ENCODE data around the gene HHAT. TPM values are rescaled to one million over a fixed set of nuclear protein-coding genes. Genes with fewer than 3 reads are reported as not detected.
"Not testable (repeated sequence)": the region's sequence is repeated elsewhere in the genome, so short reads cannot be mapped to it uniquely, and the experiment has no call there.

HHAT gene
- total and polyA plus RNA-seq, 3 donors from 2014 or later = 8.5 to 24.3 (median 23.8) TPM

- Histone ChIP-seq H3K9me3 (no peaks in the 10 kb centered on the region), H3K36me3 (ENCODE audit: low read depth, missing control alignments) (no peaks in the 10 kb centered on the region), H3K27ac (no peak overlapping the region), H3K4me3 (no peak overlapping the region), H3K4me1 (no peaks in the 10 kb centered on the region), H3K27me3 (no peaks in the 10 kb centered on the region)
- 94 to 99% methylated on average over 5 of the region's 5 CpGs for WGBS, 2 donors
- no peak for DNase-seq
- TF ChIP-seq CTCF (IDR thresholded peaks at IDR 0.05) (no peak), POLR2A (IDR thresholded peaks at IDR 0.05) (no peak)
- intact Hi-C loops (cut with DNase I; ENCODE audit: low total_unique reads) = no loop called here
These were observed 69.0 kb downstream of the HHAT start for GRCh38 chr1:210397681-210398080.

GRCh38 chr1:210398466-210398865 is 69.8 kb downstream of the HHAT start:
- intact Hi-C loops (cut with DNase I; ENCODE audit: low total_unique reads) = no loop called here
- WGBS, 2 donors = 67 to 81% methylated on average over 1 of the region's 1 CpG
- H3K4me1 ChIP-seq = no peaks in the 10 kb centered on the region
- H3K27me3 ChIP-seq = no peaks in the 10 kb centered on the region
- H3K4me3 ChIP-seq = no peak overlapping the region
- no peak for TF ChIP-seq CTCF (IDR thresholded peaks at IDR 0.05)
- no peak for TF ChIP-seq POLR2A (IDR thresholded peaks at IDR 0.05)
- H3K27ac ChIP-seq = no peak overlapping the region
- H3K9me3 ChIP-seq = no peaks in the 10 kb centered on the region
- DNase-seq = no peak
- no peaks in the 10 kb centered on the region for H3K36me3 ChIP-seq (ENCODE audit: low read depth, missing control alignments)

GRCh38 chr1:210400043-210400840 is 71.5 kb downstream of the HHAT start:
- Histone ChIP-seq H3K27ac (no peak overlapping the region), H3K4me3 (no peak overlapping the region), H3K27me3 (no peaks in the 10 kb centered on the region), H3K4me1 (no peaks in the 10 kb centered on the region), H3K9me3 (no peaks in the 10 kb centered on the region), H3K36me3 (ENCODE audit: low read depth, missing control alignments) (no peaks in the 10 kb centered on the region)
- WGBS, 2 donors = 60 to 72% methylated on average over 5 of the region's 5 CpGs
- no peak for TF ChIP-seq POLR2A (IDR thresholded peaks at IDR 0.05)
- peak; percentile 25 to 70 (median 64) for TF ChIP-seq CTCF (IDR thresholded peaks at IDR 0.05)
- DNase-seq = peak; percentile 74
- intact Hi-C loops (cut with DNase I; ENCODE audit: low total_unique reads) = no loop called here

GRCh38 chr1:210402560-210402959 is 73.9 kb downstream of the HHAT start:
- no peaks in the 10 kb centered on the region for H3K9me3 ChIP-seq
- H3K27ac ChIP-seq = no peak overlapping the region
- no peak for DNase-seq
- no peaks in the 10 kb centered on the region for H3K27me3 ChIP-seq
- WGBS, 2 donors = 88 to 100% methylated on average over 1 of the region's 1 CpG
- intact Hi-C loops (cut with DNase I; ENCODE audit: low total_unique reads) = no loop called here
- no peaks in the 10 kb centered on the region for H3K4me1 ChIP-seq
- TF ChIP-seq CTCF (IDR thresholded peaks at IDR 0.05) (no peak), POLR2A (IDR thresholded peaks at IDR 0.05) (no peak)
- no peak overlapping the region for H3K4me3 ChIP-seq
- no peaks in the 10 kb centered on the region for H3K36me3 ChIP-seq (ENCODE audit: low read depth, missing control alignments)

- Histone ChIP-seq H3K4me3 (no peak overlapping the region), H3K9me3 (no peaks in the 10 kb centered on the region), H3K27ac (no peak overlapping the region), H3K27me3 (no peaks in the 10 kb centered on the region), H3K4me1 (no peaks in the 10 kb centered on the region), H3K36me3 (ENCODE audit: low read depth, missing control alignments) (no peaks in the 10 kb centered on the region)
- TF ChIP-seq POLR2A (IDR thresholded peaks at IDR 0.05) = no peak
- intact Hi-C loops (cut with DNase I; ENCODE audit: low total_unique reads) = no loop called here
- DNase-seq = no peak
- WGBS, 2 donors = 92 to 97% methylated on average over 4 of the region's 4 CpGs
These were observed 76.6 kb downstream of the HHAT start for GRCh38 chr1:210405316-210405715.

- 69 to 83% methylated on average over 2 of the region's 2 CpGs for WGBS, 2 donors
- H3K4me3 ChIP-seq; DNase-seq; H3K9me3 ChIP-seq; H3K36me3 ChIP-seq (ENCODE audit: low read depth, missing control alignments); H3K4me1 ChIP-seq; H3K27me3 ChIP-seq; intact Hi-C loops (cut with DNase I; ENCODE audit: low total_unique reads); H3K27ac ChIP-seq: not testable (repeated sequence)
These were observed 77.6 kb downstream of the HHAT start for GRCh38 chr1:210406341-210406740.

Measured in testis (tissue), 3 donors.